ENCODE results near the gene SHC4. TPM values are rescaled to one million over a fixed set of nuclear protein-coding genes. Genes with fewer than 3 reads are reported as not detected.

The SHC4 gene
- polyA plus RNA-seq, 3 donors: 0.09 TPM; not detected in 2

GRCh38 chr15:48869966-48870365 is 93.8 kb downstream of the SHC4 start:
- H3K27ac ChIP-seq (ENCODE audit: low read depth in 1 of 2, low read length in 2 of 2): no peak overlapping the region
- no peak overlapping the region for H3K4me2 ChIP-seq (replicated peaks; ENCODE audit: extremely low read depth, low read length, poor library complexity, severe bottlenecking)
- H3K4me1 ChIP-seq (ENCODE audit: control insufficient read depth in 1 of 2, insufficient read depth in 2 of 2, low read length in 2 of 2): no peaks in the 10 kb centered on the region
- Mint-ChIP-seq H3K9me3 (no peaks in the 10 kb centered on the region), H3K4me1 (peaks cover 4% of the 10 kb centered on the region), H3K36me3 (no peaks in the 10 kb centered on the region), H3K4me3 (no peak overlapping the region), H3K27ac (peak overlapping the region in 1 of 7 donors; percentile 12), H3K27me3 (ENCODE audit: low read depth in 3 of 3) (peaks cover 1 to 4% (median 3%) of the 10 kb centered on the region in 3 donors)
- TF ChIP-seq CTCF (IDR thresholded peaks at IDR 0.05): no peak
- H4K20me1 ChIP-seq (ENCODE audit: insufficient read depth, low read length): no peaks in the 10 kb centered on the region
- no peak overlapping the region for H3K4me3 ChIP-seq (replicated peaks in 1 of 3; ENCODE audit: low read depth in 2 of 3, low read length in 3 of 3)
- no peaks in the 10 kb centered on the region for H3K27me3 ChIP-seq (ENCODE audit: control insufficient read depth in 2 of 2, insufficient read depth in 2 of 2, low read length in 2 of 2)
- no peaks in the 10 kb centered on the region for H3K36me3 ChIP-seq (replicated peaks in 1 of 2; ENCODE audit: control insufficient read depth in 1 of 2, insufficient read depth in 2 of 2, low read length in 2 of 2)
- no CpG with 5 or more reads among the region's 1 CpG for WGBS (ENCODE audit: insufficient coverage)
- no peaks in the 10 kb centered on the region for H3K9me3 ChIP-seq (replicated peaks in 1 of 2; ENCODE audit: control insufficient read depth in 1 of 2, insufficient read depth in 1 of 2, low read length in 2 of 2)
- intact Hi-C loops (cut with micrococcal nuclease): loop anchor here in 1 of 2 donors (10.0 kb wide), 1 partner anchor 275 kb away; no protein-coding TSS in a partner anchor
- H3K79me2 ChIP-seq (ENCODE audit: insufficient read depth, low read length): no peaks in the 10 kb centered on the region
- H3K9ac ChIP-seq (ENCODE audit: insufficient read depth, low read length, poor library complexity, severe bottlenecking): no peak overlapping the region
- peak overlapping the region; percentile 8 for H2AFZ ChIP-seq (ENCODE audit: insufficient read depth, low read depth, low read length, poor library complexity, severe bottlenecking)
- no peak for DNase-seq

- TF ChIP-seq CTCF (IDR thresholded peaks at IDR 0.05): no peak
- H3K4me1 Mint-ChIP-seq: peaks cover 4% of the 10 kb centered on the region
- no CpG with 5 or more reads among the region's 2 CpGs for WGBS (ENCODE audit: insufficient coverage)
Measured at GRCh38 chr15:48868536-48868935, 95.2 kb downstream of the SHC4 start.

More at GRCh38 chr15:48868536-48868935, 95.2 kb downstream of the SHC4 start:
- Histone ChIP-seq H3K4me2 (replicated peaks; ENCODE audit: extremely low read depth, low read length, poor library complexity, severe bottlenecking) (no peak overlapping the region), H3K9ac (ENCODE audit: insufficient read depth, low read length, poor library complexity, severe bottlenecking) (no peak overlapping the region), H2AFZ (ENCODE audit: insufficient read depth, low read depth, low read length, poor library complexity, severe bottlenecking) (no peak overlapping the region), H3K27me3 (ENCODE audit: control insufficient read depth in 2 of 2, insufficient read depth in 2 of 2, low read length in 2 of 2) (no peaks in the 10 kb centered on the region), H3K27ac (ENCODE audit: low read depth in 1 of 2, low read length in 2 of 2) (no peak overlapping the region), H3K4me3 (replicated peaks in 1 of 3; ENCODE audit: low read depth in 2 of 3, low read length in 3 of 3) (no peak overlapping the region), H4K20me1 (ENCODE audit: insufficient read depth, low read length) (no peaks in the 10 kb centered on the region), H3K79me2 (ENCODE audit: insufficient read depth, low read length) (no peaks in the 10 kb centered on the region), H3K36me3 (replicated peaks in 1 of 2; ENCODE audit: control insufficient read depth in 1 of 2, insufficient read depth in 2 of 2, low read length in 2 of 2) (no peaks in the 10 kb centered on the region), H3K4me1 (ENCODE audit: control insufficient read depth in 1 of 2, insufficient read depth in 2 of 2, low read length in 2 of 2) (no peaks in the 10 kb centered on the region), H3K9me3 (replicated peaks in 1 of 2; ENCODE audit: control insufficient read depth in 1 of 2, insufficient read depth in 1 of 2, low read length in 2 of 2) (no peaks in the 10 kb centered on the region)
- Mint-ChIP-seq H3K27me3 (ENCODE audit: low read depth in 3 of 3) (peaks cover 1 to 4% (median 4%) of the 10 kb centered on the region in 3 donors), H3K4me3 (no peak overlapping the region), H3K36me3 (no peaks in the 10 kb centered on the region), H3K9me3 (no peaks in the 10 kb centered on the region), H3K27ac (no peak overlapping the region)
- DNase-seq: peak in 2 of 3 donors; percentile 9 to 15
- intact Hi-C loops (cut with micrococcal nuclease): loop anchor here in 1 of 2 donors (10.0 kb wide), 1 partner anchor 276 kb away; no protein-coding TSS in a partner anchor

Data from CD14-positive monocyte (primary cell).